Gastrocnemius medialis (tissue), 4 donors: ENCODE measurements around the gene RGMA. TPM values are rescaled to one million over a fixed set of nuclear protein-coding genes. Genes with fewer than 3 reads are reported as not detected.

ENCODE experiments used
- ATAC-seq, 2 donors: fragments of 150-250 bp; one replicate each; pipeline ENCODE4 v1.9.1; 2016
- DNase-seq, 2 donors: peaks; one replicate each; pipeline ENCODE4 v3.0.0-alpha.2; 2019
- H3K27ac ChIP-seq, 4 donors: fragments of 200-600 bp; sonication (generic); 1 replicate in 1 of 4; 2 replicates in 3 of 4; pipeline ENCODE4 v1.5.1; 2016 to 2018; ENCODE audit warnings: mild to moderate bottlenecking in 2 of 4, moderate library complexity in 1 of 4
- H3K27me3 ChIP-seq, 3 donors: fragments of 200-600 bp; sonication (generic) in 2 of 3; 1 replicate in 1 of 3; 2 replicates in 2 of 3; pipeline versions ENCODE4 v1.5.1 to v1.6.0; 2016 to 2019; ENCODE audit warnings: mild to moderate bottlenecking in 1 of 3, moderate library complexity in 1 of 3
- H3K36me3 ChIP-seq, 2 donors: fragments of 200-600 bp; sonication (generic) in 1 of 2; one replicate each; pipeline ENCODE4 v1.5.1; 2017 to 2018
- H3K4me1 ChIP-seq, 2 donors: fragments of 200-600 bp; sonication (generic) in 1 of 2; one replicate each; pipeline ENCODE4 v1.5.1; 2016 to 2017; ENCODE audit warnings: mild to moderate bottlenecking in 2 of 2
- H3K4me3 ChIP-seq, 4 donors: fragments of 200-600 bp; sonication (generic) in 3 of 4; 1 replicate in 1 of 4; 2 replicates in 3 of 4; pipeline ENCODE4 v1.5.1; 2016 to 2019; ENCODE audit warnings: mild to moderate bottlenecking in 2 of 4
- H3K9me3 ChIP-seq, 3 donors: fragments of 200-600 bp; sonication (generic) in 2 of 3; 1 replicate in 1 of 3; 2 replicates in 2 of 3; pipeline ENCODE4 v1.5.1; 2016 to 2019
- POLR2A ChIP-seq, 2 donors: fragments of 450-650 bp; IDR thresholded peaks; one replicate each; pipeline ENCODE4 v1.6.1; 2017; ENCODE audit warnings: antibody characterized with exemption in 2 of 2, mild to moderate bottlenecking in 2 of 2, moderate library complexity in 2 of 2
- in situ Hi-C, 4 donors: fragments of 200-750 bp; cut with MboI; loops; one replicate each; pipeline versions ENCODE4 v1.15.0 to v1.8.0; 2017; ENCODE audit warnings: low sequenced_read_pairs in 4 of 4
- intact Hi-C: fragments of 100-400 bp; cut with DNase I; formaldehyde crosslinking; loops from one replicate; pipeline ENCODE4 v1.15.1; 2023; ENCODE audit warnings: low total_unique reads
- total RNA-seq, 4 donors: library from RNA; depleted of rRNA; stranded (reverse); fragments of >200 nt; gene quantifications; one replicate each; pipeline versions ENCODE4 v1.1.0 to v1.2.3, GENCODE V29; 2016
- TF ChIP-seq, protein P1 (sequence below), 5 experiments: fragments of 450-650 bp in 3 of 5; fragments of 200-600 bp in 2 of 5; sonication (generic) in 2 of 5; IDR thresholded peaks in 4 of 5; conservative IDR thresholded peaks in 1 of 5; 1 replicate in 4 of 5; 2 replicates in 1 of 5; pipeline ENCODE4 v1.5.1; 2016 to 2019; ENCODE audit warnings: antibody characterized with exemption in 5 of 5, mild to moderate bottlenecking in 3 of 5, moderate library complexity in 3 of 5

RGMA gene
- total RNA-seq, 4 donors from 2014 or later: 150 to 290 (median 184) TPM

DNA sequence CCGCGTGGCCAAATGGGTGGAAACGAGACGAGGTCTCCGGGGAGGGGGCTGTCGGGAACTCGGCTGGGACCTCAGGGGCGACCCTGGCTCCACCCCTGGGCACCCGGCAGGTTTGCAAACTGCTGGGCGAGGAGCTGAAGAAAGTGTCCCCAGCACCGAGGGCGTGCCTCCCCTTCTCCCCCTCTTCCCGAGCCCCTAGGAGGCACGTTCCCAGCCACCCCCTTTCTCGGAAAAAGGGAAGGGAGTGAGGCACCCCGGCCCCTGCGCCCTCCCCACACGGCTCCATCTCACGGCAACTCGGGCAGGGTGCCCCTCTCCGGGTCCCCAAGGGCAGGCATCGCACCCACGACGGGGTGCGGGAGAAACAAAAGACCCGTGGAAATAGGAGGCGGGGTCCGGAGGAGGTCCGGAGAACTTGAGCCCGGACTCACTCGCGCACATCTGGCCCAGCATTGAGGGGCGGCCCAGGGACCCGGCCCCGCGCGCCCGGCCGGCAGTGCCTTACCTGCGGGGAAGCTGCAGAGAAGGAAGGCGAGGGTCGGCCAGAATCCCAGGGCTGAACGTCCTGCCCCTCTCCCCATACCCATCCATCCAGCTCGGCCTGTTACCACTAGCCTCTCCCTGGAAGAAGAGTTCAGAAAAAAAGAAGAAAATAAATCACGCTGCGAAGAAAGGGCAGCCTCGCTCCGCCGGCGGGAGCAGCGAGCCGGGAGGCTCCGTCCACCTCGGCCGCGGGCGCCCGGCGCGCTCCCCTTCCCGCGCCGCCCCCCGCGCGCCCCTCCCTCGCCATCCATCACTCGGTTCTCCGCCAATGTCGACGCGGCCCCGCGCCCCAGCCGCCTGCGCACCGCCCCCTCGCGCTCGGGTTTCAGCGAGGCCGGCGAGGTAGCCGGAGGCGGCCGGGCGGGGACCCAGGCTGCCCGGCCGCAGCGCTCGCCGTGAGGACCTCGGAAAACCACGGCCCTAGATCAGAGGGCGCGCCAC is 16.3 kb downstream of the RGMA start:
- in situ Hi-C loops: loop anchor here in 1 of 4 donors (25.0 kb wide), 1 partner anchor 915 kb away; no protein-coding TSS in a partner anchor

DNA sequence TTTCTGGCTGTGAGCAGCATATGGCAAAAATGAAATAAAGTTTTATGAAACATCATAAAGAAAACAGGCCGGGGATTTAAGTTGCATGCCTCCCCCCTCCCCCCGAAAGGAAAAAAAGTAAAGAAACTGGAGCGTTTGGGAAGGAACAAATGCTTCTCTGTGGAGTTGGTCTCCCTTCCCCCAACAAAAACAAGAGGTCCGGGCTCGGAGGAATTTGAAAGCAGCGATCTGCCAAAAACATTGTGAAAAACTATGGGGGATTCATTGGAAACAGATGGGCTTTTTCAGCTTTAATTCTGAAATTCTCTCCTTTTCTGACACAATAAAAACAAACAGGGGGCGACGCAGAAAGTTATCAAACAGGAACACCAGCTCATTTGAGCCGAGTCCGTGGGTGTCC is 17.0 kb downstream of the RGMA start:
- TF ChIP-seq, protein P1, sequence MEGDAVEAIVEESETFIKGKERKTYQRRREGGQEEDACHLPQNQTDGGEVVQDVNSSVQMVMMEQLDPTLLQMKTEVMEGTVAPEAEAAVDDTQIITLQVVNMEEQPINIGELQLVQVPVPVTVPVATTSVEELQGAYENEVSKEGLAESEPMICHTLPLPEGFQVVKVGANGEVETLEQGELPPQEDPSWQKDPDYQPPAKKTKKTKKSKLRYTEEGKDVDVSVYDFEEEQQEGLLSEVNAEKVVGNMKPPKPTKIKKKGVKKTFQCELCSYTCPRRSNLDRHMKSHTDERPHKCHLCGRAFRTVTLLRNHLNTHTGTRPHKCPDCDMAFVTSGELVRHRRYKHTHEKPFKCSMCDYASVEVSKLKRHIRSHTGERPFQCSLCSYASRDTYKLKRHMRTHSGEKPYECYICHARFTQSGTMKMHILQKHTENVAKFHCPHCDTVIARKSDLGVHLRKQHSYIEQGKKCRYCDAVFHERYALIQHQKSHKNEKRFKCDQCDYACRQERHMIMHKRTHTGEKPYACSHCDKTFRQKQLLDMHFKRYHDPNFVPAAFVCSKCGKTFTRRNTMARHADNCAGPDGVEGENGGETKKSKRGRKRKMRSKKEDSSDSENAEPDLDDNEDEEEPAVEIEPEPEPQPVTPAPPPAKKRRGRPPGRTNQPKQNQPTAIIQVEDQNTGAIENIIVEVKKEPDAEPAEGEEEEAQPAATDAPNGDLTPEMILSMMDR (IDR thresholded peaks at IDR 0.05 in 4 of 5, conservative IDR thresholded peaks at IDR 0.05 in 1 of 5): no peak
- TF ChIP-seq POLR2A (IDR thresholded peaks at IDR 0.05): no peak
- DNase-seq (no peak), ATAC-seq (no peak)
- intact Hi-C loops: loop anchor here (5.0 kb wide), 1 partner anchor 150 kb away; no protein-coding TSS in a partner anchor
- Histone ChIP-seq H3K27ac (peak overlapping the region; percentile 94 to 98 (median 96)), H3K36me3 (no peaks in the 10 kb centered on the region), H3K27me3 (no peaks in the 10 kb centered on the region), H3K9me3 (no peaks in the 10 kb centered on the region), H3K4me3 (peak overlapping the region; percentile 64 to 93 (median 74)), H3K4me1 (peaks cover 78 to 88% of the 10 kb centered on the region in 2 donors)
- in situ Hi-C loops: loop anchor here in 1 of 4 donors (25.0 kb wide), 1 partner anchor 915 kb away; no protein-coding TSS in a partner anchor

More for the DNA sequence above, 16.3 kb downstream of the RGMA start:
- Histone ChIP-seq H3K4me3 (peak overlapping the region; percentile 64 to 93 (median 74)), H3K27ac (peak overlapping the region; percentile 94 to 98 (median 96)), H3K27me3 (no peaks in the 10 kb centered on the region), H3K9me3 (no peaks in the 10 kb centered on the region), H3K36me3 (no peaks in the 10 kb centered on the region), H3K4me1 (peaks cover 78 to 88% of the 10 kb centered on the region in 2 donors)
- ATAC-seq (peak; percentile 40 to 55), DNase-seq (peak; percentile 83 to 86)
- intact Hi-C loops: loop anchor here (5.0 kb wide), 1 partner anchor 150 kb away; no protein-coding TSS in a partner anchor
- TF ChIP-seq, protein P1 (IDR thresholded peaks at IDR 0.05 in 4 of 5, conservative IDR thresholded peaks at IDR 0.05 in 1 of 5): peak in 1 of 5 experiments; percentile 8
- TF ChIP-seq POLR2A (IDR thresholded peaks at IDR 0.05): peak; percentile 95 to 97

DNA sequence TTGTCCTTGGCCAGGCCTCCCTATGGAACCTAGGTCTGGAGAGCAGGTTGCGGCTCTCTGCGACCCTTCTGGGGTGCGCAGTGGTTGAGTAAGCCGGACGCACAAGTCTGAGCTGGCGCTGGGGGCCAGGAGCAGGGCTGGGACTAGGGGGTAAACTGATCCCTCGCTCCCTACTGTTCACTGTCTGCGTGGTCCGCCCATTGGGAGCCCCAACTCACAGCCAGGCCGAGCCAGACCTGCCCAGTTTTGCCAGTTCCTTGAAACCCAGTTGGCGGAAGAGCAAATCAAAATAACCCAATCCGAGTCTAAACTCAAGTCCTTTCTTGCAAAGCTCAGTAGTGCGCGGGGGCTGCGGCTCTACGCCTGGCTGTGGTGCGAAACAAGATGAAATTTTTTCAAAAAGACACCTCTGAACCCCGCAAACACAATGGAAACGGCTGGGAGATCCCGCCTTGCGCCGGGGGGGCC is 17.5 kb downstream of the RGMA start:
- TF ChIP-seq, protein P1 (IDR thresholded peaks at IDR 0.05 in 4 of 5, conservative IDR thresholded peaks at IDR 0.05 in 1 of 5): no peak
- TF ChIP-seq POLR2A (IDR thresholded peaks at IDR 0.05): no peak
- H3K27me3 ChIP-seq: no peaks in the 10 kb centered on the region
- H3K9me3 ChIP-seq: no peaks in the 10 kb centered on the region
- ATAC-seq: no peak
- no peak for DNase-seq
- peak overlapping the region; percentile 64 to 93 (median 74) for H3K4me3 ChIP-seq
- intact Hi-C loops: loop anchor here (2.0 to 5.0 kb wide), 2 partner anchors 149 to 263 kb away; no protein-coding TSS in a partner anchor
- H3K4me1 ChIP-seq: peaks cover 79 to 88% of the 10 kb centered on the region in 2 donors
- H3K27ac ChIP-seq: peak overlapping the region; percentile 94 to 98 (median 96)
- in situ Hi-C loops: loop anchor here in 1 of 4 donors (25.0 kb wide), 1 partner anchor 916 kb away; no protein-coding TSS in a partner anchor
- H3K36me3 ChIP-seq: no peaks in the 10 kb centered on the region

DNA sequence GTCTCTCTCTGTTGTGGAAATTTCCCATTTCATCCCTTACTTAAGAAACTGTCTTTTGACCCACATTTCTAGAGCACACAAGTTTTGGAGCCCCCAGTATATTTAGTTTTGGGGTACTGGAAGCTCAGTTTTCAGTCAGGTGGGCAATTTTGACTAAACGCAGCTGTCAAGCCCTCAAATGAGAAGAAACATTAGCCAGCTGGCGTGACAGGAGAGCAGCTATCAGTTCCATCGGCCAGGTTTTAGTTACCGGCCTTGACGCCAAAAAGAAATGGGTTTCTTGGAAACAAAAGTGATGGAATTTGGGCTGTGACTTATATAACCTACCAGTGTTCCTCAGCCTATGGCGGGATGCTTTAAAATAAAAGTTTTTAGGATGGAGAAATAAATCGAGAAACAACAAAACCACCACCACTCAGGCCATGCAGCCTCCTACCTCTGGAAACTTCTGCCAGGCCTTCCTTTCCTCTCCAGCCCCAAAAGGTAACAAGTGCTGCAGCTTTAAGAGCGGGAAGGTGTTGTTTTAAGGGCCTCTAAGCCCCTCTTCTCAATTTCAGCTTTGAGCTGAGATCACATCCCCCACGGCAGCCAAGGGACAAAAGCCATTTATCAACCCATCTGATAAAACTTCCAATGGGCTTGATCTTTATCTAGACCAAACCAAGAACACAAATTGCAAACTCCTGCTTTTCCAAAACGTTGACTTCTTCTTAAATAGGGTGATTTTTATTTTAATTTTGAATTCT is 18.3 kb downstream of the RGMA start:
- Histone ChIP-seq H3K4me1 (peaks cover 78 to 87% of the 10 kb centered on the region in 2 donors), H3K9me3 (no peaks in the 10 kb centered on the region), H3K27ac (peak overlapping the region; percentile 94 to 98 (median 96)), H3K27me3 (no peaks in the 10 kb centered on the region), H3K4me3 (peak overlapping the region; percentile 64 to 93 (median 74)), H3K36me3 (no peaks in the 10 kb centered on the region)
- intact Hi-C loops: loop anchor here (2.0 to 5.0 kb wide), 2 partner anchors 148 to 262 kb away; no protein-coding TSS in a partner anchor
- TF ChIP-seq, protein P1 (IDR thresholded peaks at IDR 0.05 in 4 of 5, conservative IDR thresholded peaks at IDR 0.05 in 1 of 5): no peak
- TF ChIP-seq POLR2A (IDR thresholded peaks at IDR 0.05): no peak
- in situ Hi-C loops: loop anchor here in 1 of 4 donors (25.0 kb wide), 1 partner anchor 917 kb away; no protein-coding TSS in a partner anchor
- ATAC-seq (no peak), DNase-seq (no peak)
